ENCODE measurements around the gene VPS11. TPM values are rescaled to one million over a fixed set of nuclear protein-coding genes. Genes with fewer than 3 reads are reported as not detected.

Gene VPS11
- total and polyA plus RNA-seq, 10 of the 15 experiments (the other 5 are each of a cell fraction or from before 2014, with no cell fraction given): 15.8 to 26.4 (median 24.5) TPM

DNA sequence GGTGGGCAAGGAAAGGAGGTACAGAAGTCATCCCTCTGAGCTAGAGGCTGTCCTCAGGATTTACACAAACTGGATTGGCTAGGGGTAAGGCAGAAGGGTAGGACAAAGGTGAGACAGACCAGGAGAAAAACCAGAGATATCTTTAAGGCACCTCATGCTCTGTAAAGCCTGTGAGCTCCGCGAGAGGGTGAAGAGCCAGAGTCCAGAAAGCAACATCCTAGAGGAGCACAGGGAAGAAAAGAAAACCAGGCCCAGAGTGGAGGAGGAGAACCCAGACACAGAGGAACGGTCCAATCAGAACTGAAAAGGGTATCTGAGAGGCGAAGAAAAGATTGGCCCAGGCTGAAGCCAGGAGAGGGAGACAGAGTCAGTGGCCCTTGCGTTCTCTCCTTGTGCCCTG, 42.1 kb upstream of the VPS11 start:
- Histone ChIP-seq H3K79me2 (ENCODE audit: control insufficient read depth, insufficient read depth, low read length) (peaks cover 18% of the 10 kb centered on the region), H3K36me3 (ENCODE audit: control insufficient read depth in 2 of 2, insufficient read depth in 2 of 2, low read length in 1 of 2) (peaks cover 5 to 9% of the 10 kb centered on the region in 2 experiments; a peak in 3 of 4 replicates), H3K4me1 (ENCODE audit: control insufficient read depth, insufficient read depth, low read length) (peaks cover 14% of the 10 kb centered on the region), H3K27me3 (replicated peaks in 1 of 2; ENCODE audit: control insufficient read depth in 2 of 2, insufficient read depth in 2 of 2, low read length in 1 of 2) (no peaks in the 10 kb centered on the region), H4K20me1 (ENCODE audit: control insufficient read depth, insufficient read depth) (no peaks in the 10 kb centered on the region), H3K27ac (ENCODE audit: control insufficient read depth, insufficient read depth) (no peak overlapping the region), H3K4me2 (ENCODE audit: control insufficient read depth, insufficient read depth) (no peak overlapping the region), H3K9ac (ENCODE audit: control insufficient read depth, insufficient read depth, low read length) (no peak overlapping the region), H3K4me3 (no peak overlapping the region), H2AFZ (ENCODE audit: control insufficient read depth, low read depth, low read length) (no peak overlapping the region), H3K9me3 (replicated peaks; ENCODE audit: control insufficient read depth, insufficient read depth, low read length) (no peaks in the 10 kb centered on the region)
- no TSS peak for BruUV-seq (replicated peaks)
- ChIA-PET SMC1A (ENCODE audit: uncharacterized antibody, unreplicated experiment) (no interaction called here), RAD21 (ENCODE audit: unreplicated experiment) (no interaction called here), CTCF (interaction anchor here (1.0 kb wide), 1 partner anchor 40 kb away, joined by 3 read pairs; no protein-coding TSS in a partner anchor), POLR2A (no interaction called here)
- TF ChIP-seq CHD4 (IDR thresholded peaks at IDR 0.05) (no peak), ATF3 (IDR thresholded peaks at IDR 0.05; ENCODE audit: borderline replicate concordance, extremely low read depth, low read depth, low read length) (no peak), PML (IDR thresholded peaks at IDR 0.05; ENCODE audit: low read length) (no peak), IRF5 (IDR thresholded peaks at IDR 0.05; ENCODE audit: borderline replicate concordance) (no peak)
- TF ChIP-seq, protein P1, sequence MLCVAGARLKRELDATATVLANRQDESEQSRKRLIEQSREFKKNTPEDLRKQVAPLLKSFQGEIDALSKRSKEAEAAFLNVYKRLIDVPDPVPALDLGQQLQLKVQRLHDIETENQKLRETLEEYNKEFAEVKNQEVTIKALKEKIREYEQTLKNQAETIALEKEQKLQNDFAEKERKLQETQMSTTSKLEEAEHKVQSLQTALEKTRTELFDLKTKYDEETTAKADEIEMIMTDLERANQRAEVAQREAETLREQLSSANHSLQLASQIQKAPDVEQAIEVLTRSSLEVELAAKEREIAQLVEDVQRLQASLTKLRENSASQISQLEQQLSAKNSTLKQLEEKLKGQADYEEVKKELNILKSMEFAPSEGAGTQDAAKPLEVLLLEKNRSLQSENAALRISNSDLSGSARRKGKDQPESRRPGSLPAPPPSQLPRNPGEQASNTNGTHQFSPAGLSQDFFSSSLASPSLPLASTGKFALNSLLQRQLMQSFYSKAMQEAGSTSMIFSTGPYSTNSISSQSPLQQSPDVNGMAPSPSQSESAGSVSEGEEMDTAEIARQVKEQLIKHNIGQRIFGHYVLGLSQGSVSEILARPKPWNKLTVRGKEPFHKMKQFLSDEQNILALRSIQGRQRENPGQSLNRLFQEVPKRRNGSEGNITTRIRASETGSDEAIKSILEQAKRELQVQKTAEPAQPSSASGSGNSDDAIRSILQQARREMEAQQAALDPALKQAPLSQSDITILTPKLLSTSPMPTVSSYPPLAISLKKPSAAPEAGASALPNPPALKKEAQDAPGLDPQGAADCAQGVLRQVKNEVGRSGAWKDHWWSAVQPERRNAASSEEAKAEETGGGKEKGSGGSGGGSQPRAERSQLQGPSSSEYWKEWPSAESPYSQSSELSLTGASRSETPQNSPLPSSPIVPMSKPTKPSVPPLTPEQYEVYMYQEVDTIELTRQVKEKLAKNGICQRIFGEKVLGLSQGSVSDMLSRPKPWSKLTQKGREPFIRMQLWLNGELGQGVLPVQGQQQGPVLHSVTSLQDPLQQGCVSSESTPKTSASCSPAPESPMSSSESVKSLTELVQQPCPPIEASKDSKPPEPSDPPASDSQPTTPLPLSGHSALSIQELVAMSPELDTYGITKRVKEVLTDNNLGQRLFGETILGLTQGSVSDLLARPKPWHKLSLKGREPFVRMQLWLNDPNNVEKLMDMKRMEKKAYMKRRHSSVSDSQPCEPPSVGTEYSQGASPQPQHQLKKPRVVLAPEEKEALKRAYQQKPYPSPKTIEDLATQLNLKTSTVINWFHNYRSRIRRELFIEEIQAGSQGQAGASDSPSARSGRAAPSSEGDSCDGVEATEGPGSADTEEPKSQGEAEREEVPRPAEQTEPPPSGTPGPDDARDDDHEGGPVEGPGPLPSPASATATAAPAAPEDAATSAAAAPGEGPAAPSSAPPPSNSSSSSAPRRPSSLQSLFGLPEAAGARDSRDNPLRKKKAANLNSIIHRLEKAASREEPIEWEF (IDR thresholded peaks at IDR 0.05; ENCODE audit: insufficient replicate concordance, low read depth, low read length): no peak
- DNase-seq (ENCODE audit: low read depth, low spot score) (no peak), FAIRE-seq (no peak), ATAC-seq (no peak)
- 100% methylated on average over 5 of the region's 5 CpGs for WGBS (ENCODE audit: insufficient coverage, insufficient replicate concordance, low lambda C conversion rate, missing lambda C conversion rate)
- intact Hi-C loops (cut with micrococcal nuclease; ENCODE audit: unreplicated experiment): no loop called here
- in situ Hi-C loops (cut with MboI): no loop called here

Data from GM12878 (cell line).